Calu3 (cell line): ENCODE results near the gene USP46. TPM values are rescaled to one million over a fixed set of nuclear protein-coding genes. Genes with fewer than 3 reads are reported as not detected.

Source experiments
- BruUV-seq: library from RNA; stranded (reverse); fragments of 400-500 nt; replicated peaks from 2 replicates; lab custom pipeline; 2021; lab: Mats Ljungman, UMichigan
- CTCF ChIA-PET: fragments of 300-600 bp; sonication (Branson Sonifier 250); formaldehyde crosslinking; loops from one replicate; lab custom pipeline; 2022; ENCODE audit warnings: antibody characterized with exemption; lab: Charles Lee
- DNase-seq: peaks from one replicate; pipeline ENCODE4 v3.0.0; 2022
- H3K27ac Mint-ChIP-seq: one replicate; pipeline ENCODE4 v1.8.0; 2022; ENCODE audit warnings: mixed read lengths; ENCODE audit not compliant: unreplicated experiment
- H3K27me3 Mint-ChIP-seq: one replicate; pipeline ENCODE4 v1.8.0; 2022; ENCODE audit warnings: mixed read lengths; ENCODE audit not compliant: unreplicated experiment
- H3K36me3 Mint-ChIP-seq: one replicate; pipeline ENCODE4 v1.8.0; 2022; ENCODE audit warnings: mild to moderate bottlenecking, moderate library complexity, mixed read lengths; ENCODE audit not compliant: insufficient read depth, unreplicated experiment
- H3K4me1 Mint-ChIP-seq: one replicate; pipeline ENCODE4 v1.8.0; 2022; ENCODE audit warnings: mild to moderate bottlenecking, low read depth, mixed read lengths; ENCODE audit not compliant: unreplicated experiment
- H3K4me3 Mint-ChIP-seq: one replicate; pipeline ENCODE4 v1.8.0; 2022; ENCODE audit warnings: mild to moderate bottlenecking, low read depth, moderate library complexity, mixed read lengths; ENCODE audit not compliant: unreplicated experiment
- H3K9me3 Mint-ChIP-seq: one replicate; pipeline ENCODE4 v1.8.0; 2022; ENCODE audit warnings: low read depth, mixed read lengths; ENCODE audit not compliant: unreplicated experiment
- intact Hi-C: fragments of 100-400 bp; cut with micrococcal nuclease; formaldehyde crosslinking; loops from one replicate; pipeline ENCODE4 v1.10.0; 2022; ENCODE audit not compliant: unreplicated experiment
- total RNA-seq: library from RNA; stranded (reverse); gene quantifications from 2 replicates; pipeline ENCODE4 v1.2.3, GENCODE V29; 2022
- TF ChIP-seq, protein P1 (sequence below): fragments of 200-600 bp; IDR thresholded peaks from one replicate; pipeline ENCODE4 v1.8.0; 2022; ENCODE audit warnings: antibody characterized with exemption; ENCODE audit not compliant: unreplicated experiment

The USP46 gene
- total RNA-seq, 1 experiment from 2014 or later, result 12.5 TPM

DNA sequence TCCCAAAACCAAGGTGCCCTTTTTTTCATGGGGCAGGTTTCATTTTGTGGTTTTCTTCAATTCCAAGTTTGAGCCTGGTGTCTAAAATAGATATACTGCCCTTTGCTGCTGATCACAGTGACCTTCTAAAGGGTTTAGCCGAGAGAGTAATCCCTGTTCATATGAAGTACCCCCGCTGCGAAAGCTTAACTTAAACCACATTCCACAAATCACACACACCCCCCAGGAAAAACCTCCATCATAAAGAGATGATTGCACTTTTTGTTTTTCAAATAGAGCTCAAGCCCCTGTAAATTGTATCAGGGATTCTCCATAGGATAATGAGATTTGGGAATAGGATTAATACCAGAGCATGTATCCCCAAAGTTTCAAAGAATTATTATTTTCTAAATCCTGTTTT, 90.8 kb downstream of the USP46 start:
- Mint-ChIP-seq H3K4me3 (no peak overlapping the region), H3K9me3 (no peaks in the 10 kb centered on the region), H3K27ac (no peak overlapping the region), H3K4me1 (no peaks in the 10 kb centered on the region), H3K36me3 (peaks cover 5% of the 10 kb centered on the region), H3K27me3 (peaks cover 20% of the 10 kb centered on the region)
- intact Hi-C loops, result no loop called here
- no TSS peak for BruUV-seq
- no peak for DNase-seq
- TF ChIP-seq, protein P1, sequence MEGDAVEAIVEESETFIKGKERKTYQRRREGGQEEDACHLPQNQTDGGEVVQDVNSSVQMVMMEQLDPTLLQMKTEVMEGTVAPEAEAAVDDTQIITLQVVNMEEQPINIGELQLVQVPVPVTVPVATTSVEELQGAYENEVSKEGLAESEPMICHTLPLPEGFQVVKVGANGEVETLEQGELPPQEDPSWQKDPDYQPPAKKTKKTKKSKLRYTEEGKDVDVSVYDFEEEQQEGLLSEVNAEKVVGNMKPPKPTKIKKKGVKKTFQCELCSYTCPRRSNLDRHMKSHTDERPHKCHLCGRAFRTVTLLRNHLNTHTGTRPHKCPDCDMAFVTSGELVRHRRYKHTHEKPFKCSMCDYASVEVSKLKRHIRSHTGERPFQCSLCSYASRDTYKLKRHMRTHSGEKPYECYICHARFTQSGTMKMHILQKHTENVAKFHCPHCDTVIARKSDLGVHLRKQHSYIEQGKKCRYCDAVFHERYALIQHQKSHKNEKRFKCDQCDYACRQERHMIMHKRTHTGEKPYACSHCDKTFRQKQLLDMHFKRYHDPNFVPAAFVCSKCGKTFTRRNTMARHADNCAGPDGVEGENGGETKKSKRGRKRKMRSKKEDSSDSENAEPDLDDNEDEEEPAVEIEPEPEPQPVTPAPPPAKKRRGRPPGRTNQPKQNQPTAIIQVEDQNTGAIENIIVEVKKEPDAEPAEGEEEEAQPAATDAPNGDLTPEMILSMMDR, result no peak
- CTCF ChIA-PET, result no interaction called here

DNA sequence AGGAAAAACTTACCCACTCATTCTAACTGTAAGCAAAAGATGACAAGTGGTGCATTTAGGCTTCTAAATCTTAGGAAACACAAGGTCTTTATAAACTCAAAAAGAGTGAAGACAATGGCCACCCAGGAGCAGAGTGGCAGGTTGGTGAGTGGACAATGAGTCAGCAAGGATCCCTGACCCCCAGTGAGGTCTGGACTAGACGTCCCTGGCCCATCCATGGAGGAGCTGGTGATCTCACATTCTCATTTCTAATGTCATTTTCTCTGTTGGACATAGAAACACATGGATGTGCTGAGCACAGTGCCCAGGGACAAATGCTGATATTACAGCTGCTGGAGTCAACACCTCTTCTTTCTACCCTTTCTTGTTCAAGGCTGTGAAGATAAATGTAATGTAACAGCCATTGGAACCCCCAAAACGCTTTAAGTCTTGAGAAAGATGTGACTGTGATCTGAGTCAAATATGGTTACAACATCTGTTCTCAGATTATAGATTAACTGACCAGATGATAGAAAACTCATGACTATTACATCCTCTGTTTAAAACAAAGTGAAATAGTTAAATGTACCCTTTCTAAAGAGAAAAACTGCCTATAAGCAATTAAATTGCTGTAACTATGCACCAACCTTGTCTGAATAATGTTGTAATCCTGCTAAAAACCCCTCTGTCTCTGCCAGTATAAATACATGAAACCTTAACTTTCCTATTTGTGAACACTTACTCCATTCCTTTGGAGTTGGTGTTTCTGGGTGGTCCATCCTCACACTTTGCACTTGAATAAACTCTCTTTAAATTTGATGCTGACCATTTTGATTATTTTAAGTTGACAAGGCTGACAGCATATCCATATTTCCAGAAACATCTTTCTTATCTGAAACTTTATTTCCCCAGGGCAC, 92.7 kb downstream of the USP46 start:
- DNase-seq, result no peak
- TF ChIP-seq, protein P1, result no peak
- intact Hi-C loops, result no loop called here

GRCh38 chr4:52560844-52561280, 98.2 kb downstream of the USP46 start:
- intact Hi-C loops, result no loop called here
- Mint-ChIP-seq H3K27me3 (peaks cover 14% of the 10 kb centered on the region), H3K36me3 (no peaks in the 10 kb centered on the region), H3K9me3 (no peaks in the 10 kb centered on the region), H3K27ac (no peak overlapping the region), H3K4me1 (no peaks in the 10 kb centered on the region), H3K4me3 (no peak overlapping the region)
- BruUV-seq, result no TSS peak
- DNase-seq, result no peak
- TF ChIP-seq, protein P1, result no peak
- CTCF ChIA-PET, result interaction anchor here (0.6 kb wide), 1 partner anchor 90 kb away, joined by 4 read pairs; no protein-coding TSS in a partner anchor

More for the DNA sequence above, 92.7 kb downstream of the USP46 start:
- H3K27me3 Mint-ChIP-seq, result peaks cover 27% of the 10 kb centered on the region
- H3K4me3 Mint-ChIP-seq, result no peak overlapping the region
- H3K36me3 Mint-ChIP-seq, result peaks cover 5% of the 10 kb centered on the region
- BruUV-seq, result no TSS peak
- no peaks in the 10 kb centered on the region for H3K9me3 Mint-ChIP-seq
- CTCF ChIA-PET, result no interaction called here
- no peak overlapping the region for H3K27ac Mint-ChIP-seq
- no peaks in the 10 kb centered on the region for H3K4me1 Mint-ChIP-seq

DNA sequence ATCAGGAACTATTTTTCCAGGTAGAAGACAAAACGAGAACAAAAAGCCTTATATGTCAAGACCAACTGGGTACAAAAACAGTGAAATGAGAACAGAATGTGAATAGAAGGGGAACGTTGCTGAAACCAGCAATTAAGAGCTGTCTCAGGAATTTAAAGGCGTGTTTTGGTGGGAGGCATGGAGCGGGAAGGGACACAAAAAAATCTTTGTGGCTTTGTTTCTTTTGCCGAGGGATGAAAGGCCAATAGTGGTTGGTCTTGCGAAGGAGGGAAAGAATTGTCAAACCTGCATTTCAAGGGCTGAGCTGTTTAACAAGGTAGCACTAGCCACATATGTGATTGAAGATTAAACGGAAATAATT, 103.8 kb downstream of the USP46 start:
- Mint-ChIP-seq H3K27me3 (peaks cover 15% of the 10 kb centered on the region), H3K9me3 (no peaks in the 10 kb centered on the region), H3K27ac (no peak overlapping the region), H3K4me1 (no peaks in the 10 kb centered on the region), H3K36me3 (no peaks in the 10 kb centered on the region), H3K4me3 (no peak overlapping the region)
- no TSS peak for BruUV-seq
- intact Hi-C loops, result no loop called here
- TF ChIP-seq, protein P1, result no peak
- DNase-seq, result no peak
- CTCF ChIA-PET, result no interaction called here
